Measurements from ENCODE around the gene SEPTIN2. TPM values are rescaled to one million over a fixed set of nuclear protein-coding genes. Genes with fewer than 3 reads are reported as not detected.
"Not testable (repeated sequence)": the region's sequence is repeated elsewhere in the genome, so short reads cannot be mapped to it uniquely, and the experiment has no call there.

Gene SEPTIN2
- total and polyA plus RNA-seq, 5 donors from 2014 or later, result 131 to 191 (median 160) TPM

- H3K27ac ChIP-seq (ENCODE audit: insufficient read depth, low read length, poor library complexity, severe bottlenecking), result no peak overlapping the region
- Mint-ChIP-seq H3K4me1 (peaks cover 0 to 17% (median 11%) of the 10 kb centered on the region in 4 donors), H3K27me3 (no peaks in the 10 kb centered on the region), H3K27ac (no peak overlapping the region), H3K36me3 (peaks cover 4% of the 10 kb centered on the region), H3K4me3 (no peak overlapping the region), H3K9me3 (no peaks in the 10 kb centered on the region)
- DNase-seq, result no peak
- H3K4me3 ChIP-seq (ENCODE audit: low read depth, low read length), result no peak overlapping the region
- no peaks in the 10 kb centered on the region for H3K36me3 ChIP-seq (ENCODE audit: control insufficient read depth, insufficient read depth, low read length)
- no peak for ATAC-seq (ENCODE audit: low read depth in 2 of 2)
- no peaks in the 10 kb centered on the region for H3K4me1 ChIP-seq (ENCODE audit: control insufficient read depth, insufficient read depth, low read length, poor library complexity, severe bottlenecking)
- no peaks in the 10 kb centered on the region for H3K9me3 ChIP-seq (ENCODE audit: control insufficient read depth in 2 of 2, low read length in 2 of 2)
- no peaks in the 10 kb centered on the region for H3K27me3 ChIP-seq (ENCODE audit: control insufficient read depth, insufficient read depth, low read length)
Observed at GRCh38 chr2:241364781-241365180, 49.1 kb downstream of the SEPTIN2 start.

DNA sequence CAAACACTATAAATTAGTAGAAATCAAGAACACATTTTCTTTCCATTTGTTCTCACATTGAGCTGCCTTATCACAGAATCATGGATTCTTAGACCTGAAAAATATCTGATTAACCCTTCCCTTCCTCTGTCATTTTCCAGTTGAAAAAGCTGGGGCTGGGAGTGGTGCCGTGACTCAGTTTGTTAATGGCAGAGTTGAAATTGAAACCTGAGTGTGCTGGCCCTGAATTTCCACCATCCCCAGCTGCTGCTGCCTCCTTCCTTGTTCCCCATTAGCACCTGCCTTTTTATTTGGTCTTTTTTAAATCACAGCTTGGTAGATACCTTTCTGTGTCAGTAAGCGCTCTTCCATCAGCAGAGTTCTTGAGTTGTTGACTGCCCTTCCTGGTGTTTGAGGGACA lies 51.0 kb downstream of the SEPTIN2 start:
- Histone ChIP-seq H3K27ac (ENCODE audit: insufficient read depth, low read length, poor library complexity, severe bottlenecking) (no peak overlapping the region), H3K9me3 (ENCODE audit: control insufficient read depth in 2 of 2, low read length in 2 of 2) (no peaks in the 10 kb centered on the region), H3K4me1 (ENCODE audit: control insufficient read depth, insufficient read depth, low read length, poor library complexity, severe bottlenecking) (no peaks in the 10 kb centered on the region), H3K27me3 (ENCODE audit: control insufficient read depth, insufficient read depth, low read length) (no peaks in the 10 kb centered on the region), H3K4me3 (ENCODE audit: low read depth, low read length) (no peak overlapping the region), H3K36me3 (ENCODE audit: control insufficient read depth, insufficient read depth, low read length) (no peaks in the 10 kb centered on the region)
- H3K27me3 Mint-ChIP-seq, result no peaks in the 10 kb centered on the region
- peak overlapping the region in 1 of 3 donors; percentile 8 for H3K27ac Mint-ChIP-seq
- DNase-seq, result no peak
- peaks cover 0 to 18% (median 7%) of the 10 kb centered on the region in 4 donors for H3K4me1 Mint-ChIP-seq
- H3K9me3 Mint-ChIP-seq, result no peaks in the 10 kb centered on the region
- peaks cover 4% of the 10 kb centered on the region for H3K36me3 Mint-ChIP-seq
- H3K4me3 Mint-ChIP-seq, result no peak overlapping the region
- ATAC-seq (ENCODE audit: low read depth in 2 of 2), result no peak

- Mint-ChIP-seq H3K27ac (no peak overlapping the region), H3K36me3 (peaks cover 4% of the 10 kb centered on the region), H3K4me1 (peaks cover 0 to 18% (median 6%) of the 10 kb centered on the region in 4 donors), H3K27me3 (no peaks in the 10 kb centered on the region), H3K4me3 (no peak overlapping the region), H3K9me3 (no peaks in the 10 kb centered on the region)
- DNase-seq (no peak), ATAC-seq (ENCODE audit: low read depth in 2 of 2) (no peak)
- Histone ChIP-seq H3K4me1 (ENCODE audit: control insufficient read depth, insufficient read depth, low read length, poor library complexity, severe bottlenecking) (no peaks in the 10 kb centered on the region), H3K36me3 (ENCODE audit: control insufficient read depth, insufficient read depth, low read length) (no peaks in the 10 kb centered on the region), H3K27ac (ENCODE audit: insufficient read depth, low read length, poor library complexity, severe bottlenecking) (no peak overlapping the region), H3K9me3 (ENCODE audit: control insufficient read depth in 2 of 2, low read length in 2 of 2) (no peaks in the 10 kb centered on the region), H3K4me3 (ENCODE audit: low read depth, low read length) (no peak overlapping the region), H3K27me3 (ENCODE audit: control insufficient read depth, insufficient read depth, low read length) (no peaks in the 10 kb centered on the region)
Observed at GRCh38 chr2:241368643-241369042, 52.9 kb downstream of the SEPTIN2 start.

GRCh38 chr2:241372361-241372992 lies 56.8 kb downstream of the SEPTIN2 start:
- ATAC-seq (ENCODE audit: low read depth in 2 of 2), result no peak
- no peaks in the 10 kb centered on the region for H3K9me3 Mint-ChIP-seq
- Histone ChIP-seq H3K4me3 (ENCODE audit: low read depth, low read length) (no peak overlapping the region), H3K4me1 (ENCODE audit: control insufficient read depth, insufficient read depth, low read length, poor library complexity, severe bottlenecking) (no peaks in the 10 kb centered on the region), H3K27ac (ENCODE audit: insufficient read depth, low read length, poor library complexity, severe bottlenecking) (no peak overlapping the region), H3K27me3 (ENCODE audit: control insufficient read depth, insufficient read depth, low read length) (no peaks in the 10 kb centered on the region), H3K9me3 (ENCODE audit: control insufficient read depth in 2 of 2, low read length in 2 of 2) (no peaks in the 10 kb centered on the region), H3K36me3 (ENCODE audit: control insufficient read depth, insufficient read depth, low read length) (peaks cover 18% of the 10 kb centered on the region)
- no peak overlapping the region for H3K27ac Mint-ChIP-seq
- H3K36me3 Mint-ChIP-seq, result peaks cover 9% of the 10 kb centered on the region
- H3K4me3 Mint-ChIP-seq, result no peak overlapping the region
- DNase-seq, result no peak
- no peaks in the 10 kb centered on the region for H3K27me3 Mint-ChIP-seq
- peaks cover 0 to 20% (median 5%) of the 10 kb centered on the region in 4 donors for H3K4me1 Mint-ChIP-seq

GRCh38 chr2:241373446-241373845 lies 57.7 kb downstream of the SEPTIN2 start:
- DNase-seq (no peak), ATAC-seq (ENCODE audit: low read depth in 2 of 2) (no peak)
- Histone ChIP-seq H3K9me3 (ENCODE audit: control insufficient read depth in 2 of 2, low read length in 2 of 2) (no peaks in the 10 kb centered on the region), H3K4me3 (ENCODE audit: low read depth, low read length) (no peak overlapping the region), H3K4me1 (ENCODE audit: control insufficient read depth, insufficient read depth, low read length, poor library complexity, severe bottlenecking) (no peaks in the 10 kb centered on the region), H3K36me3 (ENCODE audit: control insufficient read depth, insufficient read depth, low read length) (peaks cover 18% of the 10 kb centered on the region), H3K27ac (ENCODE audit: insufficient read depth, low read length, poor library complexity, severe bottlenecking) (no peak overlapping the region), H3K27me3 (ENCODE audit: control insufficient read depth, insufficient read depth, low read length) (no peaks in the 10 kb centered on the region)
- peaks cover 9% of the 10 kb centered on the region for H3K36me3 Mint-ChIP-seq
- no peaks in the 10 kb centered on the region for H3K27me3 Mint-ChIP-seq
- no peak overlapping the region for H3K27ac Mint-ChIP-seq
- H3K9me3 Mint-ChIP-seq, result no peaks in the 10 kb centered on the region
- no peak overlapping the region for H3K4me3 Mint-ChIP-seq
- peaks cover 0 to 20% (median 5%) of the 10 kb centered on the region in 4 donors for H3K4me1 Mint-ChIP-seq

GRCh38 chr2:241373906-241374305 lies 58.2 kb downstream of the SEPTIN2 start:
- peaks cover 18% of the 10 kb centered on the region for H3K36me3 ChIP-seq (ENCODE audit: control insufficient read depth, insufficient read depth, low read length)
- H3K4me1 ChIP-seq (ENCODE audit: control insufficient read depth, insufficient read depth, low read length, poor library complexity, severe bottlenecking); ATAC-seq (ENCODE audit: low read depth in 2 of 2); H3K27me3 ChIP-seq (ENCODE audit: control insufficient read depth, insufficient read depth, low read length); H3K27ac Mint-ChIP-seq; H3K27ac ChIP-seq (ENCODE audit: insufficient read depth, low read length, poor library complexity, severe bottlenecking); DNase-seq; H3K27me3 Mint-ChIP-seq; H3K9me3 Mint-ChIP-seq; H3K9me3 ChIP-seq (ENCODE audit: control insufficient read depth in 2 of 2, low read length in 2 of 2); H3K4me3 Mint-ChIP-seq; H3K36me3 Mint-ChIP-seq; H3K4me3 ChIP-seq (ENCODE audit: low read depth, low read length): not testable (repeated sequence)
- H3K4me1 Mint-ChIP-seq, result peaks cover 0 to 24% (median 5%) of the 10 kb centered on the region in 4 donors

GRCh38 chr2:241375300-241375699 lies 59.6 kb downstream of the SEPTIN2 start:
- Mint-ChIP-seq H3K36me3 (peaks cover 9% of the 10 kb centered on the region), H3K9me3 (no peaks in the 10 kb centered on the region), H3K27ac (no peak overlapping the region), H3K27me3 (no peaks in the 10 kb centered on the region), H3K4me1 (peaks cover 0 to 28% (median 6%) of the 10 kb centered on the region in 4 donors), H3K4me3 (no peak overlapping the region)
- DNase-seq (no peak), ATAC-seq (ENCODE audit: low read depth in 2 of 2) (no peak)
- Histone ChIP-seq H3K4me3 (ENCODE audit: low read depth, low read length) (no peak overlapping the region), H3K9me3 (ENCODE audit: control insufficient read depth in 2 of 2, low read length in 2 of 2) (no peaks in the 10 kb centered on the region), H3K36me3 (ENCODE audit: control insufficient read depth, insufficient read depth, low read length) (peaks cover 18% of the 10 kb centered on the region), H3K27me3 (ENCODE audit: control insufficient read depth, insufficient read depth, low read length) (no peaks in the 10 kb centered on the region), H3K27ac (ENCODE audit: insufficient read depth, low read length, poor library complexity, severe bottlenecking) (no peak overlapping the region), H3K4me1 (ENCODE audit: control insufficient read depth, insufficient read depth, low read length, poor library complexity, severe bottlenecking) (no peaks in the 10 kb centered on the region)

DNA sequence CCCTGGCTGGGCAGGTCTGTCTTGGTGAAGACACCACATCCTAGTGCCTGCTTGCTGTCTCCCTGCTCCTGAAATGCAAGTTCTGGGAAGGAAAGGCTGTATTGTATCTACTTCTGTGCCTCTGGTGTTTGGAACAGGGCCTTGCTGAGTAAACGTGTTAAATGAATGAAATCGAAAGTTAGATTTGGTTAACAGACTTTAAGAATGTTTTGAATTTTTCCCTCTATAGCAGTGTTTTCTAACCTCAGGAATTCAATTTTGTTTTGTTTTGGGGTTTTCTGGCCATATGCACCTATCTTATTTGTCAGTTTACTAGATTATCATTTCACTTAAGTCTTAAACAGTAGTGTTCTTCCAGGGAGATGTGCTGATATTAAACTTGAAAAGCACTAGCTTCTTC lies 61.1 kb downstream of the SEPTIN2 start:
- peaks cover 11% of the 10 kb centered on the region for H3K36me3 Mint-ChIP-seq
- peaks cover 0 to 21% (median 5%) of the 10 kb centered on the region in 4 donors for H3K4me1 Mint-ChIP-seq
- Histone ChIP-seq H3K27ac (ENCODE audit: insufficient read depth, low read length, poor library complexity, severe bottlenecking) (no peak overlapping the region), H3K9me3 (ENCODE audit: control insufficient read depth in 2 of 2, low read length in 2 of 2) (no peaks in the 10 kb centered on the region), H3K4me3 (ENCODE audit: low read depth, low read length) (no peak overlapping the region), H3K27me3 (ENCODE audit: control insufficient read depth, insufficient read depth, low read length) (no peaks in the 10 kb centered on the region), H3K36me3 (ENCODE audit: control insufficient read depth, insufficient read depth, low read length) (peaks cover 18% of the 10 kb centered on the region), H3K4me1 (ENCODE audit: control insufficient read depth, insufficient read depth, low read length, poor library complexity, severe bottlenecking) (no peaks in the 10 kb centered on the region)
- no peak overlapping the region for H3K4me3 Mint-ChIP-seq
- no peak for DNase-seq
- no peaks in the 10 kb centered on the region for H3K27me3 Mint-ChIP-seq
- no peak overlapping the region for H3K27ac Mint-ChIP-seq
- H3K9me3 Mint-ChIP-seq, result no peaks in the 10 kb centered on the region
- no peak for ATAC-seq (ENCODE audit: low read depth in 2 of 2)

Measured in CD4-positive, CD25-positive, alpha-beta regulatory T cell (primary cell).